Measurements from ENCODE around the gene PDCL2. TPM values are rescaled to one million over a fixed set of nuclear protein-coding genes. Genes with fewer than 3 reads are reported as not detected.
A peak's percentile ranks its signal among the peaks of the same experiment; 100 is the strongest.

The PDCL2 gene
- total and polyA plus RNA-seq, 2 of the 13 experiments (the other 11 are each of a cell fraction or from before 2014, with no cell fraction given) = not detected

GRCh38 chr4:55545641-55546505, 46.2 kb downstream of the PDCL2 start (continued):
- no peak for TF ChIP-seq ATRX (CRISPR knock-in tag; IDR thresholded peaks at IDR 0.05; ENCODE audit: borderline replicate concordance)
- peak; percentile 85; the same call in 1 of the 2 replicates for TF ChIP-seq MAZ (IDR thresholded peaks at IDR 0.05; ENCODE audit: borderline replicate concordance, low read depth, low read length)
- TF ChIP-seq MAZ (CRISPR knock-in tag; IDR thresholded peaks at IDR 0.05; ENCODE audit: low read depth) = peak; percentile 83
- TF ChIP-seq HNRNPK (IDR thresholded peaks at IDR 0.05; ENCODE audit: low read depth, low read length, poor library complexity, severe bottlenecking) = no peak
- TF ChIP-seq GPBP1L1 (CRISPR knock-in tag; IDR thresholded peaks at IDR 0.05) = no peak
- TF ChIP-seq TCF7 (IDR thresholded peaks at IDR 0.05; ENCODE audit: low read depth) = 0 out of 2 replicates have a peak, but pooled peaks have one; percentile 3
- no peak for TF ChIP-seq ZFP1 (CRISPR knock-in tag; IDR thresholded peaks at IDR 0.05)
- TF ChIP-seq FOSL1 (CRISPR knock-in tag; IDR thresholded peaks at IDR 0.05; ENCODE audit: borderline replicate concordance) = no peak
- TF ChIP-seq ZNF180 (CRISPR knock-in tag; IDR thresholded peaks at IDR 0.05; ENCODE audit: borderline replicate concordance, low read depth) = no peak
- TF ChIP-seq CSRNP1 (CRISPR knock-in tag; IDR thresholded peaks at IDR 0.05) = peak; percentile 37; the same call in 1 of the 2 replicates
- no peak for TF ChIP-seq ATAD3A (CRISPR knock-in tag; IDR thresholded peaks at IDR 0.05)
- TF ChIP-seq ZNF430 (CRISPR knock-in tag; IDR thresholded peaks at IDR 0.05) = no peak
- peak; percentile 54; the same call in 1 of the 2 replicates for TF ChIP-seq ZNF747 (CRISPR knock-in tag; IDR thresholded peaks at IDR 0.05; ENCODE audit: borderline replicate concordance)
- no peak for TF ChIP-seq SAFB2 (CRISPR knock-in tag; IDR thresholded peaks at IDR 0.05; ENCODE audit: borderline replicate concordance, low read depth)
- no peak for TF ChIP-seq ETV6 (CRISPR knock-in tag; conservative IDR thresholded peaks at IDR 0.05)
- no peak for TF ChIP-seq NR3C1 (CRISPR knock-in tag; IDR thresholded peaks at IDR 0.05)
- TF ChIP-seq TCF12 (IDR thresholded peaks at IDR 0.05) = no peak
- TF ChIP-seq TCF12 (CRISPR knock-in tag; IDR thresholded peaks at IDR 0.05) = peak; percentile 74; the same call in 1 of the 2 replicates
- peak; percentile 44; the same call in 1 of the 2 replicates for TF ChIP-seq ZNF333 (CRISPR knock-in tag; IDR thresholded peaks at IDR 0.05; ENCODE audit: borderline replicate concordance)
- peak; percentile 60; the same call in 1 of the 2 replicates for TF ChIP-seq MTA1 (CRISPR knock-in tag; IDR thresholded peaks at IDR 0.05; ENCODE audit: borderline replicate concordance)
- TF ChIP-seq AFF4 (CRISPR knock-in tag; IDR thresholded peaks at IDR 0.05) = no peak
- peak; percentile 49; the same call in 1 of the 2 replicates for TF ChIP-seq ZNF768 (CRISPR knock-in tag; IDR thresholded peaks at IDR 0.05)
- TF ChIP-seq ZFX (CRISPR knock-in tag; IDR thresholded peaks at IDR 0.05; ENCODE audit: low read depth) = peak; percentile 68
- TF ChIP-seq PPARG (CRISPR knock-in tag; conservative IDR thresholded peaks at IDR 0.05) = 0 out of 2 replicates have a peak, but pooled peaks have one; percentile 29
